HG02885 (cell line): ENCODE results near the gene GID8.

ENCODE experiments used
- ATAC-seq: cut with Tn5 transposase; IDR thresholded peaks from one replicate; pipeline ENCODE4 v1.9.1; 2021; ENCODE audit warnings: mild to moderate bottlenecking; ENCODE audit not compliant: unreplicated experiment, poor library complexity

Gene GID8

DNA sequence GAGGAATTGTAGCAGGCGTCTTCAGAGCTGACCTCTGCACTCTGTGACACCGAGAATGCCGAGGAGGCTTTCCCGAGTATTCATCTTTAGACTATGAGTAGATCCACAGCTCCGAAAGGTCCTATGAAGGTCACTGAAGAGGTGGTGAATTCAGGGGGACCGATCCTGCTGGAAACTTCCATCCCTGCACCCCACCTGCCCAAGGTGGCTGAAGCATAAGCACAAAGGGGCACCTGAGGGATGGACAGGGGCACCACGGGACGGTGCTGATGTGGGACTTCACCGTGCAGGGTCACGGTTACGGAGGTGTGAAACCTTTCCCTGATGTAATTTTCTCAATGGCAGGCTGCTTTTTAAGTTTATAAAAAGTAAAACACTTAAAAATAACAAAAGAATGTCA lies 36.1 kb upstream of the GID8 start:
- ATAC-seq: no peak

DNA sequence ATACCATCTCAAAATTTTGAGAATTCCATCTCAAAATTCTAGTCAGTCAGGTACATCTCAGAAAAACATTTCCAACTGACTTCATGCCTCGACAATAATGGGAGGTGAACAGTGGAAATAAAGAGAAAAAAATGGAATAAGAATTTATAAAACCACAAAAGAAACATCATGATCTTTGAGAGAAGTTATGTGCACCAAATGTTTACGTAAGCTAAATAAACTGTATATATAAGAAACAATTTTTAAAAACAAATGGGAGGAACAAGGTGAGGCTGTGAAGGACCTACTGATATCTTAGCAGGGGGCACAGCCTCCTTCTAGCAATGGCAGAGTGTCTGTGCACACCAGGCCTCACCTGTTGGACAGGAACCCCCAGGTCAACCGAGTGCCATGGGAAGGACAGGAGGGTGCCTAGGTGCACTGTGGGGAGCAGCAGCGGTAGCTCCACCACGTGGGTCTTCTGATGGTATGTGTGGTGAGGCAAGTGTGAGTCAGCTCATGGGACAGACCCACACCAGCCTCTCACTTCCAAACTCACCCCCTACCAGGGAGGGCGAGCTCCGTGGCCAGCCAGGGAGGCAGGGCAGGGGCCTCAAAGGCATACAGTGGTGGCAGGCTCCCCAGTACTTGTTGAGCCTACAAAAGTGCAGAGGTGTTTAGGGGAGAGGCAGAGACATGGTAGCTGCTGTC lies 34.9 kb upstream of the GID8 start:
- ATAC-seq: no peak

DNA sequence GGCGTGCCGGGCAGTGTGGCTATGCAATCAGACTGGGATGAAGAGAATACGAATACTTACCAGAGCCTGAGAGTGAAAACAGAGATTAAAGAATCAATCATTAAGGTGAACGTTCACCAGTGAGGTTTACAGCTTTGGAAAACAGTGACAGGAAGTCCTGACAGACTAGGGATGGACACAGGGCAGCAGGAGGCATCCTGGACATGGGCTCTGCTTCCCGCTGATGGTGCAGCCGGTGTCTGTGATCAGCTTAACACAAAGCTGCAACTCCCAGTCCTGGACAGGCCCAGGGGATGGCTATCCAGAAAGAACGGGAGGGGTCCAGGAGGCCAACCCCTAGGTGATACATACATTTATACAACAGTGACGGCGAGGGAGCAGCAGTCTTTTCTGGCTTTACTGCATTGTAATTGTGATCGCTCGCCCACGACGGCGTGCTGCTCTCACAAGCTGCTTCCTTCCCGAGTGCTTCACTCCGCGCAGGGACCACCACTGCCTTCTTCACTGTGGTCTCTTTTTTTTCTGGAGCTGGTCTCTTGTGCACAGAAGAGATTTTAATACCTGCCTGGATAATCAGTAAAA lies 32.3 kb upstream of the GID8 start:
- no peak for ATAC-seq

GRCh38 chr20:62906209-62906608 lies 31.7 kb upstream of the GID8 start:
- ATAC-seq: no peak

DNA sequence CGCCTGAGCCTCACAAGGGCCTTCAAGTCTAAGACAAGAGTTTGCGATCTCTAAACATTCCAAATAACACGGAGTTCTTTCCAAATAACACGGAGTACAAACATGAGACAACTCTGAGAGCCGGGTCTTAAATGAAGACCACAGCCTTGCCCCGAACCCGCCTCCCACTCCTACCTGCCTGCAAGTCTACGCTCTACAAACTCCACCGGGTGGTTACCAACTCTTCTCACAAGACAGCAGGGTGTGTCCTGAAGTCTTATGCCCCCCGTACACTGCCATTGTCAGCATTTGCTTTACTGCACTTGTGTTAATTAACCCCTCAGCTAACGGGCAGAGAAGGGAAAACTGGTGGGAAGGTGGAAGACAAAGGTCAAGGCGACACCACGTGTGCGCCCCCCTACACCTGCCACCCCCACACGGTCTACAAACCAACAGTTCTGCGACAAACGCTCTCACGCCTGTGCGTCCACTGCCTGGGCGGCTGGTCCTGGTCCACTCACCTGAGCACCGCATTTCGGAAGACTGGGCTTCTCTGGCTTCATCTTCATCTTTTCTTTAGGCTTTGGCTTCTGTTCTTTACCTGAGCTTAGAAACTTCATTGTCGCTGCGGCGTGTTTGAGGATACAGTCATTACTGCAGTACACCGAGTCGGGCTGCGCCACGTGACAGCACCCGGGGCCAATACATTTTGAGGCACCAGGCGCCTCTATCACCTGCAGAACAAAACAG lies 31.1 kb upstream of the GID8 start:
- no peak for ATAC-seq

DNA sequence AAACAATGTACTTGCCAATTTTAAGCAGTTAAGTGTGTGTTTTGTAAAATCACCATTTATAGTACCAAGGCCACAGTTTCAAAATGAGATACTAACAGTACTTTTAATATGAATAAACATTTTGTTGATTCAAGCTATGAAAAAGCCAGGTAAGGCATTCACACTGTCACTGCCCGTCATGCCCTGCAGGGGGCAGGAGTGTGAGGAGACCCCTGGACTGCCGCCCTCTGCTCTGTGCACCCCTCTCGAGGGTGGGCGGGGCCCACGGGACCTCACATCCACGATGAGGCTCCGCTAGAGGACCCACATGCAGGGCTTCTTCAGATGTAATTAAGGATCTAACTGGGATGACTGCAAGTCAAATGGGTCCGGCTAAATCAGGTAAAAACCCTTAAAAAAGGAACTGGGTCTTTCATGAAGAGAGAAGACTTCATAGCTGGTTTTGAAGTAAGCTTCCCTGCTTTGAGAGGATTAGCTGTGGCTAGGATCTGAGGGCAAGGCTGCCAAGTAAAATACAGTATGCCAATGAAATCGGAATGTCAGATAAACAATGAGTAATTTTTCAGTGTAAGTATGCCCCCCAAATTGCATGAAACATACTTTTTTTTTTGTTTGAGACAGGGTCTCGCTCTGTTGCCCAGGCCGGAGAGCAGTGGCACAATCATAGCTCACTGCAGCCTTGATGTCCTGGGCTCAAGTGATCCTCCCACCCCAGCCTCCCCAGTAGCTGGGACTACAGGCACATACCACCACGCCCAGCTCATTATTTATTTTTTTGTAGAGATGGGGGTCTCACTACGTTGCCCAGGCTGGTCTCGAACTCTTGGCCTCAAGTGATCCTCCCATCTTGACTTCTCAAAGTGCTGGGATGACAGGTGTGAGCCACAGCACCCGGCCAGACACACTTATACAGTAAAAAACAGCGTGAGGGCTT lies 30.3 kb upstream of the GID8 start:
- ATAC-seq: no peak

GRCh38 chr20:62908971-62909791 lies 28.8 kb upstream of the GID8 start:
- ATAC-seq: no peak

GRCh38 chr20:62910217-62910766 lies 27.7 kb upstream of the GID8 start:
- no peak for ATAC-seq

DNA sequence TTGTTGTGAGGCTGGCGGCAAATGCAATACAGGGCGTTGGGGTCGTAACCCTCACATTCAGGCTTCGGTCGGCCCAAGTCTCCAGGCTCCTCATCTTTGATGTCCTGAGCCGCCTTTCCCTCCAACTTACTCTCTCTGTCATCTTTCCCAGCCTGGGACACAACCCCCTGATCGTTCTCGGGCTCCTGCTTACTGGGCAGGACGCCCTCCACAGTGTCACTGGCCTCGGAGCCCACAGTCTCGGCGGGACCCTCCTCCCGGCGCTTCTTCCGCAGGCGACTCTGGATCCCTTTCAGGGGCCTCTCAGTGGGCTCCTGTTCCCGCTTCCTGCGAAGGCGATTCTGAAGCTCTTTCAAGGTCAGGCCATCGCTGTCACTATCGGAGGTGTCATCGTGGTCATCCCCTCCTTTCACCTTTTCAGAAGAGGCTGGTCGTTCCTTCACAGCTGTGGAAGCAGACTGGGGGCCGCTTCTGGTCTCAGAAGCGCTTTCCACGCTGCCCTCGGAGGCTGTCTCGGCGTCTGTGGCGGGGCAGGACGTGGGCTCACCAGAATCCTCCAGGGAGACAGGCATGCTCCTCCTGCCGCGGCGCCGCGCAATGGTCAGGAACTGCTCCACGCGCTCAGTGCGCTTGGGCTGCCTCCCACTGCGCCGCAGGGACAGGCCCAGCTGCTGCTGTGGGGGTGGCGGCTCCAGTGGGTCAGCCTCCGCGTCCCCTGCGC lies 27.0 kb upstream of the GID8 start:
- ATAC-seq: no peak

- ATAC-seq: no peak
Measured at GRCh38 chr20:62911701-62912280, 26.2 kb upstream of the GID8 start.

DNA sequence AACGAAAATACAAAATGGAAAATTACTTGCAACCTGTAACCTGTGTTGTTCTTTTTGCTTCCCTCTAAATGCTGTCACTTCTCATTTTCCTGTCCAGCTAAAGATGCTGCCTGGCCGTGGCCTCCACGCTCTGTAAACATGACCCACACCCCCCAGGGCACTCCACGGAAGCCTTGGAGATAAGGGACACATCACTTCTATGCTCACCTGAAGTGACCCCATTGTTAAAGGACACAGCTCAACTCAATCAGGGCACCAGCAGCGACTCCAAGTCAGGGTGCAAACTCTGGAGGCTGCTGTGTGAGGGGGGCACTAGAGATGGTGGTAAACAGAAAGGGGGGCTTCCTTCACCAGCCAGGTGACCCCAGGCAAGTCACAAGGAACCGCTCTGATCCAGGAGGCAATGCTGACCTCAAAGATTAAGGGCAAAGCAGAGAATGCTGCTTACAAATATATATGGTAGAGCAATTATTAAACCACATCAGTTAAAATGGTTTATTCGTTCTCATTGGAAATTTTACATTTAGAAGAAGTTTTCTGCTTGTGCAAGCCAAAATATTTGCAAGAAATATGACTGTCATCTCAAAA lies 24.8 kb upstream of the GID8 start:
- ATAC-seq: no peak

GRCh38 chr20:62914436-62914835 lies 23.5 kb upstream of the GID8 start:
- no peak for ATAC-seq

- ATAC-seq: no peak
Measured at GRCh38 chr20:62914970-62915457, 22.9 kb upstream of the GID8 start.

DNA sequence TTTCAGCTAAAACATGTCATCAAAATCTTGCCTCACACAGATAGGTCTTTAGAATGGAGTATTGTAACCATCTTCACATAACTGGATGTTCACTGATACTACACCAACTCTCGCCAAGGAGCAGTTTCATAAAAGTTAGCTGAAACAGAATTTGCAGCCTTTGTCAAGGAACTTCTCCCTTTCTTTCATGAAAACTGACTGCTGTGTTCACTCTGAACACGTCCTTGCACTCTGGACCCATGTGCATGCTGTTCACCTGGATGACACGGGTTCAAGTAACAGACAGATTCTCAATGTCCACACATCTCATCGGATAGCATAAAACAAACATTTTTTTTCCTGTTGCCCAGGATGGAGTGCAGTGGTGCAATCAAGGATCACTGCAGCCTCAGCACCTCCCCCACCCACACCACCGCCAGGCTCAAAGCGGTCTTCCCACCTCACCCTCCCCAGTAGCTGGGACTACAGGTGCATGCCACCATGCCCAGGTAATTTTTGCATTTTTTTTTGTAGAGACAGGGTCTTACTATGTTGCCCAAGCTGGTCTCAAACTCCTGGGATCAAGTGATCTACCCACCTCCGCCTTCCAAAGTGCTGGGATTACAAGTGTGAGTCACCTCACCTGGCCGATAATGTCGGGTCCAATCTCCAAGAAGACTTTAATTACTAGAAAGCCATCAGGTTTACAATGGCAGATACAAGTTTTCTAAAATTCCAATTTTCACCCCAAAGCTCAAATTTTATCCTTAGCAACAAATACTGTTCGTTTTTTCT lies 21.1 kb upstream of the GID8 start:
- ATAC-seq: no peak

GRCh38 chr20:62917720-62918119 lies 20.2 kb upstream of the GID8 start:
- ATAC-seq: no peak

DNA sequence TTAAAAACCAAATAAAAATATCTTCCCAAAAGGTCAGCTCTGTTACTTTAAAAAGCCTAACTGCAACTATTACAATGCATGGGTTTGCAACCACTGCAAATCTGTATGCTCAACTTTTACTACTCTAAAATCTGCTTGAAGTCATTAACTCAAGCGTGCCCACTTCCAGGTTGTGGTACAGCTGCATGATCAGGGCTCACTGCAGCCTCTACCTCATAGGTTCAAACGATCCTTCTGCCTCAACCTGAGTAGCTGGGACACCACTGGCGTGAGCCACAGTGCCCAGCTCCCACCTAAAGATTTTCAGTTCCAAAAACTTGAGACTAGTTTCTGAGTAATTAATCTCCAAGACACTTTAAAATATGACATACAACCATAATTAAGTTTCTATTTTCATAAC lies 19.8 kb upstream of the GID8 start:
- ATAC-seq: peak; percentile 48

- ATAC-seq: no peak
Measured at GRCh38 chr20:62918831-62919230, 19.1 kb upstream of the GID8 start.
